OCI-LY1 (cell line): ENCODE data around the gene TTC23L.

ENCODE experiments used
- H2AFZ ChIP-seq: fragments of 200-600 bp; sonication (generic), shearing (Covaris generic); 2 replicates; pipeline ENCODE4 v1.6.0; 2014; ENCODE audit warnings: antibody characterized with exemption, mild to moderate bottlenecking, low read length
- H3F3A ChIP-seq: fragments of 200-600 bp; sonication (generic), shearing (Covaris generic); 2 replicates; pipeline ENCODE4 v1.6.0; 2014; ENCODE audit warnings: mild to moderate bottlenecking, antibody characterized with exemption, low read length, moderate library complexity; ENCODE audit not compliant: insufficient read depth
- H3K27ac ChIP-seq: fragments of 200-600 bp; sonication (generic); 2 replicates; pipeline ENCODE4 v1.5.1; 2014; ENCODE audit warnings: low read length, mixed run types, mild to moderate bottlenecking, low read depth; ENCODE audit not compliant: poor library complexity, severe bottlenecking
- H3K27me3 ChIP-seq: fragments of 200-600 bp; sonication (generic); 2 replicates; pipeline ENCODE4 v1.6.0; 2014; ENCODE audit warnings: antibody characterized with exemption, mild to moderate bottlenecking, low read length, moderate library complexity; ENCODE audit not compliant: insufficient read depth
- H3K36me3 ChIP-seq: fragments of 200-600 bp; sonication (generic); 2 replicates; pipeline ENCODE4 v1.6.1; 2014; ENCODE audit warnings: mild to moderate bottlenecking, antibody characterized with exemption, low read length, moderate library complexity, mixed read lengths; ENCODE audit not compliant: insufficient read depth
- H3K4me1 ChIP-seq: fragments of 200-600 bp; sonication (generic); 2 replicates; pipeline ENCODE4 v1.5.1; 2014; ENCODE audit warnings: mild to moderate bottlenecking, low read length, moderate library complexity; ENCODE audit not compliant: insufficient read depth, severe bottlenecking
- H3K4me2 ChIP-seq: fragments of 200-600 bp; sonication (generic), shearing (Covaris generic); 2 replicates; pipeline ENCODE4 v1.6.1; 2014; ENCODE audit warnings: low read length
- H3K4me3 ChIP-seq: fragments of 200-600 bp; sonication (generic); 2 replicates; pipeline ENCODE4 v1.5.1; 2014; ENCODE audit warnings: low read length, low read depth, mild to moderate bottlenecking, mixed read lengths; ENCODE audit not compliant: poor library complexity, severe bottlenecking
- H3K79me2 ChIP-seq: fragments of 200-600 bp; shearing (Covaris generic); 2 replicates; pipeline ENCODE4 v1.6.1; 2016; ENCODE audit warnings: mixed run types, low read length, mixed read lengths; ENCODE audit not compliant: insufficient read depth
- H3K9ac ChIP-seq: fragments of 200-600 bp; sonication (generic), shearing (Covaris generic); 2 replicates; pipeline ENCODE4 v1.6.1; 2014; ENCODE audit warnings: mild to moderate bottlenecking, low read length, mixed read lengths
- H3K9me2 ChIP-seq: fragments of 200-600 bp; sonication (generic), shearing (Covaris generic); 2 replicates; pipeline ENCODE4 v1.6.1; 2014; ENCODE audit warnings: low read depth, mild to moderate bottlenecking, low read length, mixed read lengths
- H3K9me3 ChIP-seq: fragments of 200-600 bp; shearing (Covaris generic); 2 replicates; pipeline ENCODE4 v1.6.1; 2014; ENCODE audit warnings: low read length, mixed read lengths
- H4K20me1 ChIP-seq: fragments of 200-600 bp; sonication (generic), shearing (Covaris generic); 2 replicates; pipeline ENCODE4 v1.6.0; 2016; ENCODE audit warnings: mild to moderate bottlenecking, low read length; ENCODE audit not compliant: insufficient read depth
- CTCF ChIP-seq: fragments of 200-600 bp; sonication (generic), shearing (Covaris generic); IDR thresholded peaks from 2 replicates; pipeline ENCODE4 v1.5.1; 2017; ENCODE audit warnings: mild to moderate bottlenecking, antibody characterized with exemption, low read length, moderate library complexity, mixed read lengths
- EZH2 ChIP-seq: fragments of 200-600 bp; sonication (generic), shearing (Covaris generic); IDR thresholded peaks from 2 replicates; pipeline ENCODE4 v1.8.0; 2017; ENCODE audit warnings: borderline replicate concordance, mixed run types, mild to moderate bottlenecking, antibody characterized with exemption, low read length, moderate library complexity, mixed read lengths

Gene TTC23L

GRCh38 chr5:34820593-34820992 is 18.4 kb upstream of the TTC23L start:
- H3K27ac ChIP-seq = no peak overlapping the region
- TF ChIP-seq CTCF (no peak), EZH2 (no peak)

GRCh38 chr5:34822956-34823715 is 15.8 kb upstream of the TTC23L start:
- Histone ChIP-seq H3K79me2 (no peaks in the 10 kb centered on the region), H3K4me3 (no peak overlapping the region), H3K36me3 (no peaks in the 10 kb centered on the region), H3K9ac (no peak overlapping the region), H3K9me2 (no peaks in the 10 kb centered on the region), H4K20me1 (no peaks in the 10 kb centered on the region), H3K4me2 (no peak overlapping the region), H3K27me3 (peaks cover 5% of the 10 kb centered on the region; the same call in 1 of the 2 replicates), H3K9me3 (no peaks in the 10 kb centered on the region), H3F3A (no peaks in the 10 kb centered on the region), H3K4me1 (no peaks in the 10 kb centered on the region), H2AFZ (no peak overlapping the region), H3K27ac (no peak overlapping the region)
- TF ChIP-seq CTCF (no peak), EZH2 (no peak)

More at GRCh38 chr5:34820593-34820992, 18.4 kb upstream of the TTC23L start:
- Histone ChIP-seq H3K9me3 (no peaks in the 10 kb centered on the region), H3K27me3 (no peaks in the 10 kb centered on the region), H3K79me2 (no peaks in the 10 kb centered on the region), H2AFZ (no peak overlapping the region), H3K36me3 (no peaks in the 10 kb centered on the region), H3K9ac (no peak overlapping the region), H4K20me1 (no peaks in the 10 kb centered on the region), H3K9me2 (no peaks in the 10 kb centered on the region), H3K4me1 (no peaks in the 10 kb centered on the region), H3K4me3 (no peak overlapping the region), H3K4me2 (no peak overlapping the region), H3F3A (no peaks in the 10 kb centered on the region)

GRCh38 chr5:34826347-34826746 is 12.6 kb upstream of the TTC23L start:
- H3K27ac ChIP-seq = no peak overlapping the region
- H3K4me1 ChIP-seq = no peaks in the 10 kb centered on the region
- H3K79me2 ChIP-seq = no peaks in the 10 kb centered on the region
- TF ChIP-seq EZH2 = no peak
- TF ChIP-seq CTCF = no peak
- no peaks in the 10 kb centered on the region for H3F3A ChIP-seq
- no peak overlapping the region for H3K4me2 ChIP-seq
- no peaks in the 10 kb centered on the region for H3K36me3 ChIP-seq
- H3K9ac ChIP-seq = no peak overlapping the region
- peaks cover 5% of the 10 kb centered on the region; the same call in 1 of the 2 replicates for H3K27me3 ChIP-seq
- no peaks in the 10 kb centered on the region for H3K9me2 ChIP-seq
- no peak overlapping the region for H2AFZ ChIP-seq
- no peak overlapping the region for H3K4me3 ChIP-seq
- no peaks in the 10 kb centered on the region for H3K9me3 ChIP-seq
- H4K20me1 ChIP-seq = no peaks in the 10 kb centered on the region
